Esophagus squamous epithelium (tissue), 4 donors: ENCODE data around the gene INSRR.

Experiments
- POLR2A ChIP-seq, 4 donors: fragments of 450-650 bp; IDR thresholded peaks; one replicate each; pipeline ENCODE4 v1.6.1; 2017; ENCODE audit warnings: antibody characterized with exemption in 4 of 4, mild to moderate bottlenecking in 4 of 4, moderate library complexity in 3 of 4
- TF ChIP-seq, protein P1 (sequence below), 6 experiments: fragments of 450-650 bp in 4 of 6; fragments of 200-600 bp in 2 of 6; sonication (generic) in 2 of 6; IDR thresholded peaks; one replicate each; pipeline ENCODE4 v1.5.1; 2016 to 2019; ENCODE audit warnings: antibody characterized with exemption in 6 of 6, mild to moderate bottlenecking in 4 of 6, moderate library complexity in 4 of 6

DNA sequence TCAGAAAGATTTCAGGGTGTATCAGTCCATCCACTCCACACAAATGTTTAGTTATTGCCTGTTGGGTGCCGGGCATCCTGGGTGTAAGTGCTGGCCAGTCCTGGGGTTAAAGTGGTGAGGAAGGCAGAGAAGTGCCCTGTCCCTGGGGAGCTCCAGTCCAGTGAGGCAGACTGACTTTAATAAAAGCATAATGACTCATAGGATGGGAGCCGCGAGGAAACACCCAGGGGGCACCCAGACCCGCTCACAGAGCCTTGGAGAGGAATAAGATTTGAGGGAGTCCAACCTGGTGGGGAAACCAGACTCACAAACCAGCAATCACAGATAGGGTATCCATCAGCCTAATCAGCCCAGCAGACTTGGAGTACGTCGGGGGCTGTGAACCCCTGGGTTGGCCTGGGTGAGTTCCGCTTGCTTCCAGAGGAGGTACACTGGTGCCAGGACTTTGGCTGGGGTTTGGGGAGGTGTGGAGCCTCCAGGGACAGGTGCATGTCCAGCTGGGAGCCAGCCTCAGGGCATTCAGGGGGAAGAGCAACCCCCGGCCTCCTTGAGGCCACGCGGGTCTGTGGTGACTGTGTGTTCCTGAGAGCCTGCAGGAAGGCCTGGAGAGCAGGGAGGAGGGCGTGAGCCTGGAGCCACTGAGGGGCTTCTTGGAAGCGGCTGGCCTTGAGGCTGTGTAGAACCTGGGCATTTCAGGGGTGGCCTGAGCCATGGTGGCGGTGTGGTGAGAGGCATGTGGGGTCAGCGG is 38.3 kb upstream of the INSRR start:
- TF ChIP-seq POLR2A (IDR thresholded peaks at IDR 0.05): no peak
- TF ChIP-seq, protein P1, sequence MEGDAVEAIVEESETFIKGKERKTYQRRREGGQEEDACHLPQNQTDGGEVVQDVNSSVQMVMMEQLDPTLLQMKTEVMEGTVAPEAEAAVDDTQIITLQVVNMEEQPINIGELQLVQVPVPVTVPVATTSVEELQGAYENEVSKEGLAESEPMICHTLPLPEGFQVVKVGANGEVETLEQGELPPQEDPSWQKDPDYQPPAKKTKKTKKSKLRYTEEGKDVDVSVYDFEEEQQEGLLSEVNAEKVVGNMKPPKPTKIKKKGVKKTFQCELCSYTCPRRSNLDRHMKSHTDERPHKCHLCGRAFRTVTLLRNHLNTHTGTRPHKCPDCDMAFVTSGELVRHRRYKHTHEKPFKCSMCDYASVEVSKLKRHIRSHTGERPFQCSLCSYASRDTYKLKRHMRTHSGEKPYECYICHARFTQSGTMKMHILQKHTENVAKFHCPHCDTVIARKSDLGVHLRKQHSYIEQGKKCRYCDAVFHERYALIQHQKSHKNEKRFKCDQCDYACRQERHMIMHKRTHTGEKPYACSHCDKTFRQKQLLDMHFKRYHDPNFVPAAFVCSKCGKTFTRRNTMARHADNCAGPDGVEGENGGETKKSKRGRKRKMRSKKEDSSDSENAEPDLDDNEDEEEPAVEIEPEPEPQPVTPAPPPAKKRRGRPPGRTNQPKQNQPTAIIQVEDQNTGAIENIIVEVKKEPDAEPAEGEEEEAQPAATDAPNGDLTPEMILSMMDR (IDR thresholded peaks at IDR 0.05): no peak
